HEK293T (cell line): ENCODE data around the gene ZNF184.

Experiments used
- ELF4 ChIP-seq: fragments of 450-650 bp; IDR thresholded peaks from 2 replicates; pipeline ENCODE4 v1.6.1; 2017; ENCODE audit warnings: antibody characterized with exemption
- L3MBTL2 ChIP-seq: fragments of 450-650 bp; conservative IDR thresholded peaks from 2 replicates; pipeline ENCODE4 v1.6.1; 2016; ENCODE audit warnings: mild to moderate bottlenecking

- no peak for TF ChIP-seq ELF4
- TF ChIP-seq L3MBTL2: no peak
Observed at GRCh38 chr6:27441001-27441400, 31.9 kb downstream of the ZNF184 start.
